Osteoblast (primary cell): ENCODE results near the gene CCDC7. TPM values are rescaled to one million over a fixed set of nuclear protein-coding genes. Genes with fewer than 3 reads are reported as not detected.

Source experiments
- DNase-seq: peaks from one replicate; pipeline ENCODE4 v3.0.0; 2011; ENCODE audit warnings: low spot score, mixed read lengths; ENCODE audit not compliant: insufficient read length; ENCODE audit errors: missing footprints
- H2AFZ ChIP-seq: 2 replicates; pipeline ENCODE4 v1.6.0; 2011; ENCODE audit warnings: mild to moderate bottlenecking, low read length
- H3K27ac ChIP-seq: 2 replicates; pipeline ENCODE4 v1.5.1; 2011; ENCODE audit warnings: mild to moderate bottlenecking, low read depth, low read length, moderate library complexity
- H3K27me3 ChIP-seq: 2 replicates; pipeline ENCODE4 v1.6.0; 2012; ENCODE audit warnings: mild to moderate bottlenecking, control low read depth, inconsistent platforms, low read length, moderate library complexity; ENCODE audit not compliant: insufficient read depth
- H3K36me3 ChIP-seq: 2 replicates; pipeline ENCODE4 v1.5.1; 2011; ENCODE audit warnings: mild to moderate bottlenecking, low read length, control low read depth, moderate library complexity; ENCODE audit not compliant: insufficient read depth
- H3K4me1 ChIP-seq: 2 replicates; pipeline ENCODE4 v1.5.1; 2011; ENCODE audit warnings: mild to moderate bottlenecking, low read length, control low read depth, moderate library complexity; ENCODE audit not compliant: insufficient read depth
- H3K4me2 ChIP-seq: 2 replicates; pipeline ENCODE4 v1.6.0; 2011; ENCODE audit warnings: mild to moderate bottlenecking, low read length; ENCODE audit not compliant: insufficient read depth
- H3K4me3 ChIP-seq: fragments of 200-600 bp; sonication (generic); 3 replicates; pipeline ENCODE4 v1.5.1; 2012; ENCODE audit warnings: mild to moderate bottlenecking, low read length, inconsistent platforms; ENCODE audit not compliant: insufficient read depth
- H3K79me2 ChIP-seq: 2 replicates; pipeline ENCODE4 v1.6.0; 2012; ENCODE audit warnings: mild to moderate bottlenecking, low read length, control low read depth, inconsistent platforms; ENCODE audit not compliant: insufficient read depth
- H3K9me3 ChIP-seq: 2 replicates; pipeline ENCODE4 v1.5.1; 2011; ENCODE audit warnings: low read depth, low read length, control low read depth
- H4K20me1 ChIP-seq: 2 replicates; pipeline ENCODE4 v1.6.0; 2012; ENCODE audit warnings: mild to moderate bottlenecking, low read length, control low read depth; ENCODE audit not compliant: insufficient read depth
- total RNA-seq: library from RNA; depleted of rRNA; stranded (reverse); fragments of >200 nt; gene quantifications from 2 replicates; pipeline ENCODE4 v1.2.3, GENCODE V29; 2012
- TF ChIP-seq, protein P1 (sequence below): IDR thresholded peaks from 2 replicates; pipeline ENCODE4 v1.5.1; 2011; ENCODE audit warnings: mild to moderate bottlenecking, low read depth, low read length, moderate library complexity; ENCODE audit errors: extremely low read depth

Gene CCDC7
- total RNA-seq, 1 donor, result 22.4 TPM

DNA sequence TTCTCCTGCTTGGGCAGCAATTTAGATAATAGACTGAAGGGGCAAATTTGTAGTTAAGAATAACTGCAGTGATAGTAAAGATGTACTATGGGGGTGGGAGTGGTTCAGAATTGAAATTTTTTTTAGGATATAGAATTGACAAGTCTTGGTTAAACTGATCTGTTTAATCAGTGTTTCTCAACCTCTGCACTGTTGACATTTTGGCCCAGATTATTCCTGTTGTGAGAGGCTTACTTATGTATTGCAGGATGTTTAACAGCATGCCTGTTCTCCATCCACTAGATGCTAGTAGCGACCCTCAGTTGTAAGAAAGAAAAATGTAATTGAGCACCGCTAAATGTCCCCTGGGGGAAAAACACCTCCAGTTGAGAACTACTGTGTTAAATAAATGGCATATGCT lies 176.5 kb downstream of the CCDC7 start:
- H3K4me2 ChIP-seq, result no peak overlapping the region
- H4K20me1 ChIP-seq, result no peaks in the 10 kb centered on the region
- H3K79me2 ChIP-seq, result no peaks in the 10 kb centered on the region
- no peak for DNase-seq
- H2AFZ ChIP-seq, result no peak overlapping the region
- no peaks in the 10 kb centered on the region for H3K27me3 ChIP-seq
- no peaks in the 10 kb centered on the region for H3K36me3 ChIP-seq
- H3K27ac ChIP-seq, result no peak overlapping the region
- no peaks in the 10 kb centered on the region for H3K9me3 ChIP-seq
- no peak overlapping the region for H3K4me3 ChIP-seq
- H3K4me1 ChIP-seq, result no peaks in the 10 kb centered on the region
- TF ChIP-seq, protein P1, sequence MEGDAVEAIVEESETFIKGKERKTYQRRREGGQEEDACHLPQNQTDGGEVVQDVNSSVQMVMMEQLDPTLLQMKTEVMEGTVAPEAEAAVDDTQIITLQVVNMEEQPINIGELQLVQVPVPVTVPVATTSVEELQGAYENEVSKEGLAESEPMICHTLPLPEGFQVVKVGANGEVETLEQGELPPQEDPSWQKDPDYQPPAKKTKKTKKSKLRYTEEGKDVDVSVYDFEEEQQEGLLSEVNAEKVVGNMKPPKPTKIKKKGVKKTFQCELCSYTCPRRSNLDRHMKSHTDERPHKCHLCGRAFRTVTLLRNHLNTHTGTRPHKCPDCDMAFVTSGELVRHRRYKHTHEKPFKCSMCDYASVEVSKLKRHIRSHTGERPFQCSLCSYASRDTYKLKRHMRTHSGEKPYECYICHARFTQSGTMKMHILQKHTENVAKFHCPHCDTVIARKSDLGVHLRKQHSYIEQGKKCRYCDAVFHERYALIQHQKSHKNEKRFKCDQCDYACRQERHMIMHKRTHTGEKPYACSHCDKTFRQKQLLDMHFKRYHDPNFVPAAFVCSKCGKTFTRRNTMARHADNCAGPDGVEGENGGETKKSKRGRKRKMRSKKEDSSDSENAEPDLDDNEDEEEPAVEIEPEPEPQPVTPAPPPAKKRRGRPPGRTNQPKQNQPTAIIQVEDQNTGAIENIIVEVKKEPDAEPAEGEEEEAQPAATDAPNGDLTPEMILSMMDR, result no peak

DNA sequence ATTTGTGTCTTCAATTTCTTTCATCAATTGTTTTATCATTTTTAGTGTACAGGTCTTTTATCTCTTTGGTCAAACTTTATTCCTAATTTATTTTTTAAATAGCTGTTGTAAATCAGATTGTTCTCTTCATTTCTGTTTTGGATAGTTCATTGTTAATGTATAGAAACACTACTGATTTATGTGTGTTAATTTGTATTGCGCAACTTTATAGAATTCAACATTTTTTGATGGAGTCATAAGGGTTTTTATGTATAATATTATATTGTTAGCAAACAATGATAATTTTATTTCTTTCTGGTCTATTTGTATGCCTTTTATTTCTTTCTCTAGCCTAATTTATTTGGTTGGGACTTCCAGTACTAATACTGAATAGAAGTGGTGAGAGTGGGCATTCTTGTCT lies 181.2 kb downstream of the CCDC7 start:
- Histone ChIP-seq H3K27ac (no peak overlapping the region), H3K4me3 (no peak overlapping the region), H4K20me1 (no peaks in the 10 kb centered on the region), H3K27me3 (no peaks in the 10 kb centered on the region), H3K36me3 (no peaks in the 10 kb centered on the region), H3K79me2 (no peaks in the 10 kb centered on the region), H3K4me2 (no peak overlapping the region), H3K4me1 (no peaks in the 10 kb centered on the region), H2AFZ (no peak overlapping the region), H3K9me3 (no peaks in the 10 kb centered on the region)
- DNase-seq, result no peak
- TF ChIP-seq, protein P1, result no peak

DNA sequence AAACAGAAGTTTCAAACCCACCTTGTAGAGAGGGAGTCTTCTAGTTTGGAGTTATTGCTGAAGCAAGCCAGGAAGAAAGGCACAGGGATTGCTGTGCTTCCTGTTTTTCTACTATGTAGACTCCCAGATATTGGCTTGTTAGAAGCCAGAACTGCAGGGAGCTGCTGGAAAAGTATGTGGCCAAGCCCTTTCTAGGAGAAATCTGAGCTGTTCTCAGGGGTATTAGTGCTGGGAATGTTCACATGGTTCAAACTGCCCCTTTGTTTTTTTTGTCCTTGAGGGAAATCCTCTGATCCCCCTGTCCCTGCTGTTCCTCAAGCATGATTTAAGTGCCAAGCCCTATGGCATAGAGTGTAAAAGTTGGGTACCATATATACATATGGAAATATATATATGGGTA lies 184.0 kb downstream of the CCDC7 start:
- Histone ChIP-seq H3K4me2 (no peak overlapping the region), H2AFZ (no peak overlapping the region), H3K36me3 (no peaks in the 10 kb centered on the region), H3K27ac (no peak overlapping the region), H4K20me1 (no peaks in the 10 kb centered on the region), H3K4me3 (no peak overlapping the region), H3K27me3 (no peaks in the 10 kb centered on the region), H3K4me1 (no peaks in the 10 kb centered on the region), H3K9me3 (no peaks in the 10 kb centered on the region), H3K79me2 (no peaks in the 10 kb centered on the region)
- TF ChIP-seq, protein P1, result no peak
- DNase-seq, result no peak

DNA sequence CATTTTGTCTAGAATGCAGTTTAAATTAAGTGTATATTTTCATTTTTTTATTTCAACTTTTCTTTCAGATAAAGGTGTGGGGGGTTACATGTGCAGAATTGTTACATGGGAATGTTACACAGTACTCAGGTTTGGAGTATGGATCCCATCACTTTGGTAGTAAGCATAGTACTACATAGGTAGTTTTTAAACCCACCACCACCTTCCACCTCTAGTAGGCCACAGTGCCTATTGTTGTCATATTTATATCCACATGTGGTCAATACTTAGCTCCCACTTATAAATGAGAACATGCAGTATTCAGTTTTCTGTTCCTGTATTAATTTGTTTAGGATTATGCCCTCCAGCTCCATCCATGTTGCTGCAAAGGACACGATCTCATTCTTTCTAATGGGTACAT lies 200.6 kb downstream of the CCDC7 start:
- TF ChIP-seq, protein P1, result no peak
- H3K4me3 ChIP-seq, result no peak overlapping the region
- no peak overlapping the region for H3K27ac ChIP-seq
- H3K79me2 ChIP-seq, result no peaks in the 10 kb centered on the region
- no peak overlapping the region for H2AFZ ChIP-seq
- no peaks in the 10 kb centered on the region for H3K36me3 ChIP-seq
- no peaks in the 10 kb centered on the region for H3K4me1 ChIP-seq
- no peak for DNase-seq
- no peaks in the 10 kb centered on the region for H3K9me3 ChIP-seq
- no peak overlapping the region for H3K4me2 ChIP-seq
- H4K20me1 ChIP-seq, result peaks cover 4% of the 10 kb centered on the region
- no peaks in the 10 kb centered on the region for H3K27me3 ChIP-seq
